Activated effector memory CD4-positive, alpha-beta T cell treated with anti-CD3 and anti-CD28 coated beads, Interleukin-2, amount 50 U/mL, for 16 hours (primary cell): ENCODE results near the gene PSMG2.
A peak's percentile ranks its signal among the peaks of the same experiment; 100 is the strongest.

ENCODE experiments used
- DNase-seq: peaks from one replicate; pipeline ENCODE4 v3.0.0-alpha.2; 2020

The PSMG2 gene

GRCh38 chr18:12702221-12703095, at the start of gene PSMG2, which contains the start of gene CEP76:
TSS of gene PSMG2 (plus strand) at chr18:12703042. CDS start at chr18:12703108, 66 bp downstream.
TSS of gene CEP76 (minus strand) at chr18:12702723. CDS start at chr18:12702548, 175 bp downstream.
- peak; percentile 94 for DNase-seq

GRCh38 chr18:12654971-12655370, 47.9 kb upstream of the PSMG2 start:
- DNase-seq: no peak

GRCh38 chr18:12656605-12656937, 46.3 kb upstream of the PSMG2 start:
- DNase-seq: no peak

GRCh38 chr18:12656938-12657683, 45.7 kb upstream of the PSMG2 start:
- DNase-seq: peak; percentile 70

GRCh38 chr18:12657684-12658425, 45.0 kb upstream of the PSMG2 start, which contains the start of gene SPIRE1:
TSS of gene SPIRE1 (minus strand) at chr18:12658107. CDS start at chr18:12657866, 241 bp downstream.
- peak; percentile 75 for DNase-seq

GRCh38 chr18:12658426-12659138, 44.3 kb upstream of the PSMG2 start:
- peak; percentile 72 for DNase-seq

GRCh38 chr18:12659904-12660605, 42.8 kb upstream of the PSMG2 start:
- peak; percentile 65 for DNase-seq

- DNase-seq: no peak
Measured at GRCh38 chr18:12668041-12668440, 34.8 kb upstream of the PSMG2 start.

GRCh38 chr18:12679183-12679786, 23.6 kb upstream of the PSMG2 start:
- DNase-seq: no peak

GRCh38 chr18:12686100-12686499, 16.7 kb upstream of the PSMG2 start:
- DNase-seq: no peak

GRCh38 chr18:12689256-12689850, 13.5 kb upstream of the PSMG2 start:
- no peak for DNase-seq

- DNase-seq: no peak
Measured at GRCh38 chr18:12692206-12692605, 10.6 kb upstream of the PSMG2 start.

GRCh38 chr18:12694032-12694431, 8.8 kb upstream of the PSMG2 start:
- DNase-seq: no peak

GRCh38 chr18:12699747-12700146, 3.1 kb upstream of the PSMG2 start:
- no peak for DNase-seq

GRCh38 chr18:12701161-12701560, 1.7 kb upstream of the PSMG2 start:
- DNase-seq: no peak

GRCh38 chr18:12703096-12703567, 290 bp downstream of the PSMG2 start:
- DNase-seq: no peak

GRCh38 chr18:12703664-12704063, 822 bp downstream of the PSMG2 start:
- DNase-seq: no peak

- no peak for DNase-seq
Measured at GRCh38 chr18:12711446-12711845, 8.6 kb downstream of the PSMG2 start.

GRCh38 chr18:12721495-12722275, 18.8 kb downstream of the PSMG2 start:
- no peak for DNase-seq

GRCh38 chr18:12722731-12723130, 19.9 kb downstream of the PSMG2 start:
- DNase-seq: no peak
